ENCODE measurements around the gene GPR101. TPM values are rescaled to one million over a fixed set of nuclear protein-coding genes. Genes with fewer than 3 reads are reported as not detected.

Gene GPR101
- total and polyA plus RNA-seq, 9 of the 15 experiments (the other 6 are each of a cell fraction or from before 2014, with no cell fraction given) = not detected

DNA sequence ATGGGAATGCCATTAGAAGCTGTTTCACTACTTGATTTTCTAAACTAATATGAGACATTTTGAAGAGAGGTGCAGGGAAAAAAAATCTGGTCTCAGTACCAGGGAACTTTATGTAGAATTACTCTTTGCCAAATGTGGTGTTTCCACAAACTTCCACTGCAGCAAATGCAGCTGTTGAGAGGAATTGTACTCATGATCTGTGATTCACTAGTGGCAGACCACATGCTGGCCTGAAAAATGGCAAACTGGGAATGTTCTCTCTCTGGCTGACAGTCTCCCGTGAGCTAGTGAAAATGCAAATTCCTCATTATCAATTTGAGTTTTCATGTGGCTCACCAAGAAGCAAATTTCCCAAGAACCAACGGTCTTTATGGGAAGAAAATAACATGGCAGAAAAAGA, 37.8 kb upstream of the GPR101 start:
- no peak overlapping the region for H3K4me2 ChIP-seq (ENCODE audit: insufficient read depth, low read length)
- intact Hi-C loops (cut with micrococcal nuclease) = no loop called here
- in situ Hi-C loops (cut with MboI) = no loop called here
- no peaks in the 10 kb centered on the region for H3K9me3 ChIP-seq (replicated peaks; ENCODE audit: control insufficient read depth, insufficient read depth, low read depth, low read length)
- DNase-seq (ENCODE audit: extremely low read depth in 1 of 4, low spot score in 3 of 4) (no peak), ATAC-seq (no peak), FAIRE-seq (no peak)
- H3K79me2 ChIP-seq (ENCODE audit: control insufficient read depth, insufficient read depth, low read length) = no peaks in the 10 kb centered on the region
- H3K4me3 ChIP-seq = no peak overlapping the region
- no peaks in the 10 kb centered on the region for H3K4me1 ChIP-seq (replicated peaks in 1 of 2; ENCODE audit: control insufficient read depth in 2 of 2, insufficient read depth in 2 of 2, low read length in 2 of 2)
- no peaks in the 10 kb centered on the region for H3K36me3 ChIP-seq (ENCODE audit: control insufficient read depth, insufficient read depth, low read length)
- H3K9me1 ChIP-seq (ENCODE audit: control insufficient read depth, insufficient read depth, low read length) = no peaks in the 10 kb centered on the region
- CTCF ChIA-PET (ENCODE audit: low intra/inter-chr PET ratio) = no interaction called here
- POLR2A ChIA-PET = no interaction called here
- BruUV-seq (replicated peaks) = no TSS peak
- H3K27me3 ChIP-seq (ENCODE audit: control insufficient read depth in 2 of 2, insufficient read depth in 2 of 2, low read length in 2 of 2) = no peaks in the 10 kb centered on the region
- no peak overlapping the region for H2AFZ ChIP-seq (ENCODE audit: low read depth, low read length)
- no peaks in the 10 kb centered on the region for H4K20me1 ChIP-seq (replicated peaks; ENCODE audit: control insufficient read depth, insufficient read depth, low read length)
- WGBS (ENCODE audit: insufficient coverage, low coverage, missing lambda C conversion rate) = 0% methylated on average over 2 of the region's 2 CpGs
- H3K27ac ChIP-seq (ENCODE audit: extremely low read depth, low read depth, low read length) = no peak overlapping the region
- TF ChIP-seq KAT8 (IDR thresholded peaks at IDR 0.05; ENCODE audit: low read depth) = no peak
- TF ChIP-seq NFE2 (IDR thresholded peaks at IDR 0.05; ENCODE audit: low read depth) = no peak
- TF ChIP-seq, protein P1, sequence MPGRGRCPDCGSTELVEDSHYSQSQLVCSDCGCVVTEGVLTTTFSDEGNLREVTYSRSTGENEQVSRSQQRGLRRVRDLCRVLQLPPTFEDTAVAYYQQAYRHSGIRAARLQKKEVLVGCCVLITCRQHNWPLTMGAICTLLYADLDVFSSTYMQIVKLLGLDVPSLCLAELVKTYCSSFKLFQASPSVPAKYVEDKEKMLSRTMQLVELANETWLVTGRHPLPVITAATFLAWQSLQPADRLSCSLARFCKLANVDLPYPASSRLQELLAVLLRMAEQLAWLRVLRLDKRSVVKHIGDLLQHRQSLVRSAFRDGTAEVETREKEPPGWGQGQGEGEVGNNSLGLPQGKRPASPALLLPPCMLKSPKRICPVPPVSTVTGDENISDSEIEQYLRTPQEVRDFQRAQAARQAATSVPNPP (IDR thresholded peaks at IDR 0.05; ENCODE audit: borderline replicate concordance, insufficient read depth, insufficient read length) = no peak
- no peak for TF ChIP-seq ZNF551 (CRISPR knock-in tag; IDR thresholded peaks at IDR 0.05)
- no peak for TF ChIP-seq RAD51 (IDR thresholded peaks at IDR 0.05; ENCODE audit: borderline replicate concordance, low read depth)
- TF ChIP-seq, protein P2, sequence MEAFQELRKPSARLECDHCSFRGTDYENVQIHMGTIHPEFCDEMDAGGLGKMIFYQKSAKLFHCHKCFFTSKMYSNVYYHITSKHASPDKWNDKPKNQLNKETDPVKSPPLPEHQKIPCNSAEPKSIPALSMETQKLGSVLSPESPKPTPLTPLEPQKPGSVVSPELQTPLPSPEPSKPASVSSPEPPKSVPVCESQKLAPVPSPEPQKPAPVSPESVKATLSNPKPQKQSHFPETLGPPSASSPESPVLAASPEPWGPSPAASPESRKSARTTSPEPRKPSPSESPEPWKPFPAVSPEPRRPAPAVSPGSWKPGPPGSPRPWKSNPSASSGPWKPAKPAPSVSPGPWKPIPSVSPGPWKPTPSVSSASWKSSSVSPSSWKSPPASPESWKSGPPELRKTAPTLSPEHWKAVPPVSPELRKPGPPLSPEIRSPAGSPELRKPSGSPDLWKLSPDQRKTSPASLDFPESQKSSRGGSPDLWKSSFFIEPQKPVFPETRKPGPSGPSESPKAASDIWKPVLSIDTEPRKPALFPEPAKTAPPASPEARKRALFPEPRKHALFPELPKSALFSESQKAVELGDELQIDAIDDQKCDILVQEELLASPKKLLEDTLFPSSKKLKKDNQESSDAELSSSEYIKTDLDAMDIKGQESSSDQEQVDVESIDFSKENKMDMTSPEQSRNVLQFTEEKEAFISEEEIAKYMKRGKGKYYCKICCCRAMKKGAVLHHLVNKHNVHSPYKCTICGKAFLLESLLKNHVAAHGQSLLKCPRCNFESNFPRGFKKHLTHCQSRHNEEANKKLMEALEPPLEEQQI (IDR thresholded peaks at IDR 0.05) = no peak
- TF ChIP-seq KDM2B (CRISPR knock-in tag; IDR thresholded peaks at IDR 0.05) = no peak
- no peak for TF ChIP-seq TFE3 (CRISPR knock-in tag; IDR thresholded peaks at IDR 0.05)
- no peak for TF ChIP-seq ZBTB12 (CRISPR knock-in tag; IDR thresholded peaks at IDR 0.05)
- no peak overlapping the region for H3K9ac ChIP-seq (ENCODE audit: insufficient read depth in 1 of 2, low read depth in 2 of 2, low read length in 2 of 2)
